Nephron progenitor cell (in vitro differentiated cells): Measurements from ENCODE around the gene COL5A1.

Experiments
- DNase-seq: peaks from one replicate; pipeline ENCODE4 v3.0.0; 2021
- H3K27ac Mint-ChIP-seq: 2 replicates; pipeline ENCODE4 v1.8.0; 2021; ENCODE audit warnings: mild to moderate bottlenecking, moderate library complexity, mixed read lengths
- H3K27me3 Mint-ChIP-seq: 2 replicates; pipeline ENCODE4 v1.8.0; 2021; ENCODE audit warnings: mild to moderate bottlenecking, low read depth, mixed read lengths; ENCODE audit not compliant: poor library complexity
- H3K36me3 Mint-ChIP-seq: 2 replicates; pipeline ENCODE4 v1.8.0; 2021; ENCODE audit warnings: low read depth, mixed read lengths
- H3K4me1 Mint-ChIP-seq: 2 replicates; pipeline ENCODE4 v1.8.0; 2021; ENCODE audit warnings: mixed read lengths
- H3K4me3 Mint-ChIP-seq: 2 replicates; pipeline ENCODE4 v1.8.0; 2021; ENCODE audit warnings: mild to moderate bottlenecking, moderate library complexity, mixed read lengths
- H3K9me3 Mint-ChIP-seq: 2 replicates; pipeline ENCODE4 v1.8.0; 2021; ENCODE audit warnings: mild to moderate bottlenecking, moderate library complexity, mixed read lengths
- TF ChIP-seq, protein P1 (sequence below): fragments of 200-600 bp; sonication (generic); IDR thresholded peaks from 2 replicates; pipeline ENCODE4 v1.5.0; 2021; ENCODE audit warnings: antibody characterized with exemption

COL5A1 gene

DNA sequence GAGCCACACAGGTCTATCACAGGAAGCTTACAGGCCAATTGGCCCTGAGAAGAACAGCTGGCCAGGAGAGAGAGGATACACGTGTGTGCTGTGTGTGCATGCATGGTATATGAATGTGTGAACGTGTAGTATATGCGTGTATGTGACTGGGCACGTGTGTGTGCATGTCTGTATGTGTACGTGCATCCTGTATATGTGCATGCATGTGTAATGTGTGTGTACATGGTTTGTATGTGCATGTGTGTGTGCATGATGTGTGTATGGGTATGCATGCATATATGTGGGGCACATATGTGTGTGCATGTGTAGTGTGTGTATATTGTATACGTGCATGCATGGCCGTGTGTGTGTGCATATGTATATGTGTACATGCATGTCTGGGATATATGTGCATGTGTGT is 182.0 kb downstream of the COL5A1 start:
- DNase-seq, result no peak
- Mint-ChIP-seq H3K27ac (no peak overlapping the region), H3K9me3 (no peaks in the 10 kb centered on the region), H3K4me3 (no peak overlapping the region), H3K4me1 (peaks cover 15% of the 10 kb centered on the region), H3K36me3 (peaks cover 10% of the 10 kb centered on the region), H3K27me3 (no peaks in the 10 kb centered on the region)
- TF ChIP-seq, protein P1, sequence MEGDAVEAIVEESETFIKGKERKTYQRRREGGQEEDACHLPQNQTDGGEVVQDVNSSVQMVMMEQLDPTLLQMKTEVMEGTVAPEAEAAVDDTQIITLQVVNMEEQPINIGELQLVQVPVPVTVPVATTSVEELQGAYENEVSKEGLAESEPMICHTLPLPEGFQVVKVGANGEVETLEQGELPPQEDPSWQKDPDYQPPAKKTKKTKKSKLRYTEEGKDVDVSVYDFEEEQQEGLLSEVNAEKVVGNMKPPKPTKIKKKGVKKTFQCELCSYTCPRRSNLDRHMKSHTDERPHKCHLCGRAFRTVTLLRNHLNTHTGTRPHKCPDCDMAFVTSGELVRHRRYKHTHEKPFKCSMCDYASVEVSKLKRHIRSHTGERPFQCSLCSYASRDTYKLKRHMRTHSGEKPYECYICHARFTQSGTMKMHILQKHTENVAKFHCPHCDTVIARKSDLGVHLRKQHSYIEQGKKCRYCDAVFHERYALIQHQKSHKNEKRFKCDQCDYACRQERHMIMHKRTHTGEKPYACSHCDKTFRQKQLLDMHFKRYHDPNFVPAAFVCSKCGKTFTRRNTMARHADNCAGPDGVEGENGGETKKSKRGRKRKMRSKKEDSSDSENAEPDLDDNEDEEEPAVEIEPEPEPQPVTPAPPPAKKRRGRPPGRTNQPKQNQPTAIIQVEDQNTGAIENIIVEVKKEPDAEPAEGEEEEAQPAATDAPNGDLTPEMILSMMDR, result no peak

DNA sequence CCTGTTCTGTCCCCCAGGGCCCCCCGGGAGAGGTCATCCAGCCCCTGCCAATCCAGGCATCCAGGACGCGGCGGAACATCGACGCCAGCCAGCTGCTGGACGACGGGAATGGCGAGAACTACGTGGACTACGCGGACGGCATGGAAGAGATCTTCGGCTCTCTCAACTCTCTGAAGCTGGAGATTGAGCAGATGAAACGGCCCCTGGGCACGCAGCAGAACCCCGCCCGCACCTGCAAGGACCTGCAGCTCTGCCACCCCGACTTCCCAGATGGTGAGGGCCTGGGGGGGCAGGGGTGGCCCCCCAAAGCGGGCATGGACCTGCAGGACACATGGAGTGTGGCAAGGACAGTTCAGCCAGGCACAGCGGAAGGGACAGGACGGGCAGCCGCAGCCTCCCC is 183.0 kb downstream of the COL5A1 start:
- no peak for DNase-seq
- H3K27me3 Mint-ChIP-seq, result no peaks in the 10 kb centered on the region
- no peak overlapping the region for H3K27ac Mint-ChIP-seq
- H3K9me3 Mint-ChIP-seq, result no peaks in the 10 kb centered on the region
- peaks cover 10% of the 10 kb centered on the region for H3K36me3 Mint-ChIP-seq
- H3K4me1 Mint-ChIP-seq, result peaks cover 15% of the 10 kb centered on the region
- TF ChIP-seq, protein P1, result no peak
- no peak overlapping the region for H3K4me3 Mint-ChIP-seq

DNA sequence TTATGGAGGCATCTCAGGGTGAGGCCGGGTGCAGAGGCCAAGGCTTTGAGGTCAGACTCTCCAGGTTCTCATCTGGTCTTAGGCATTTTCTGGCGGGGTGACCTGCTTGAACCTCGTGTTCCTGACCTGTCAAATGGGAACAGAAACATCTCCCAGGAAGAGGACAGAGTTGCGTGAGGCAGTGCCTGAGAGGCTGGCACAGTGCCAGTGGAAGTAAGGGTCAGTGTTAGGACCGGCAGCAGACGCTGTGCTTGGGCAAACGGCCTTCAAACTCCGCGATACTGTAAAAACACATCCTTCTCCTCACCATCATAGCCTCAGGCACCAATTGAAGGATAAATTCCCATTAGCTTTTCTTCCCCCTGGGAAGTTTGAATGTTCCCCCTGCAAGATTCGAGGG is 183.4 kb downstream of the COL5A1 start:
- TF ChIP-seq, protein P1, result no peak
- peaks cover 10% of the 10 kb centered on the region for H3K36me3 Mint-ChIP-seq
- H3K27ac Mint-ChIP-seq, result no peak overlapping the region
- H3K4me3 Mint-ChIP-seq, result no peak overlapping the region
- no peak for DNase-seq
- H3K9me3 Mint-ChIP-seq, result no peaks in the 10 kb centered on the region
- peaks cover 15% of the 10 kb centered on the region for H3K4me1 Mint-ChIP-seq
- no peaks in the 10 kb centered on the region for H3K27me3 Mint-ChIP-seq

DNA sequence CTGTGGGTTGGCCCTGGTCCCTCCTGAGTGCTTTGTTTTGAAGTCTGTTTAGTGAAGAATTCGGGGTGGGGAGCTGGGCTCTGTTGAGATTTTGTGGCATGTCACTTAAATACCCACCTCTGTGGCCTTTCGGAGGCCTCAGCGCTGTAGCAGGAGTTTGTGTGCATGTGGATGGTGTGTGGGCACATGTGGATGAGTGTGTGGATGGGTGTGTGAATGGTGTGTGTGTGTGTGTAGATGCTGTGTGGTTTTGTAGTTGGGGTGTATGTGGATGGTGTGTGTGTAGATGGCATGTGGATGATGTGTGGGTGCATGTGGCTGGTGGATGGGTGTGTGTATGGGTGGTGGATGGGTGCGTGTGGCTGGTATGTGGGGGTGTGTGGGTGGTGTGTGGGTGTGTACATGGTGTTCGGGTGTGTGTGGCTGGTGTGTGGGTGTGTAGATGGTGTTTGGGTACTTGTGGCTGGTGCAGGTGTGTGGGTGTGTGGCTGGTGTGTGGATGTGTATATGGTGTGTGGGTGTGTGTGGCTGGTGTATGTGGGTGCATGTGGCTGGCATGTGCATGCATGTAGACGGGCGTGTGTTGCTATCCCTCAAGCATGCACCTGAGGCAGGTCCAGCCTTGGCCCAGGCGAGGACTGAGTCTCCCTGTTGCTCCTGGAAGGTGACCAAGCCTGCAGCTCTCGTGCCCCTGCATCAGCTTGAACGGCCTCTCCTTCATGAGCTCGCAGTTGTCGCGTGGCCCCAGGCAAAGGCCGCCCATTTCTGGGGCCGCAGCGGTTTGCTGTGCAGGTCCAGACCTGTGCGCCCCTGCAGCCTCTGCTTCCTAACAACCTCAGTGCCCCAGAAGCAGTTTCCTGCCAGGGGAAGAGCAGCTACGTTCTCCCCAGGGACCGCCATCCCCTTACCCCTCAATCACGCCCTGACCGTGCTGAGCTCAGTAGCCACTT is 185.0 kb downstream of the COL5A1 start:
- no peak for DNase-seq
- Mint-ChIP-seq H3K36me3 (peaks cover 10% of the 10 kb centered on the region), H3K27me3 (no peaks in the 10 kb centered on the region), H3K9me3 (no peaks in the 10 kb centered on the region), H3K4me3 (no peak overlapping the region), H3K4me1 (peaks cover 15% of the 10 kb centered on the region), H3K27ac (peak overlapping the region; percentile 40)
- TF ChIP-seq, protein P1, result no peak

DNA sequence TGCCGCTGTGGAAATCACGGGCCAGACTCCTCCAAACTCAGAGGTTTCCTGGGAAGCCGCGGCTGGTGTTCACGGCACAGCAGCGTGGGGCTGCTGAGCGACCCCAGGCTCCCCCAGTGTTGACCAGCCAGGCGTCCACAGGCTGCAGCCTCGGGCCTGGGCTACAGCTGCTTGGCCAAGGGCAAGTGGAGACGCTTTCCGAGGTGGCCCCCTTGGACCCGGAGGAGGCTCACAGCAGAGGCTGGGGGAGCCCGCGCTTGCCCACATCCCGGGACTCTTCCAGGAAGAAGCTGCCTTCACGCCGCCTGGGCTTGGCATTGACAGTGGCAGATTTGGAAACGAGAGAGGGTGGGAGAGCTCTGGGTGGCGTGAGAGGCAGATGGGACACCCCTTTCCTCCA is 186.0 kb downstream of the COL5A1 start:
- H3K27ac Mint-ChIP-seq, result no peak overlapping the region

More for the DNA sequence above, 186.0 kb downstream of the COL5A1 start:
- peaks cover 10% of the 10 kb centered on the region for H3K36me3 Mint-ChIP-seq
- TF ChIP-seq, protein P1, result no peak
- H3K4me1 Mint-ChIP-seq, result peaks cover 15% of the 10 kb centered on the region
- DNase-seq, result no peak
- no peaks in the 10 kb centered on the region for H3K27me3 Mint-ChIP-seq
- no peak overlapping the region for H3K4me3 Mint-ChIP-seq
- no peaks in the 10 kb centered on the region for H3K9me3 Mint-ChIP-seq
